HG02610 (cell line): Measurements from ENCODE around the gene TIMM50.
"Not testable (repeated sequence)": the region's sequence is repeated elsewhere in the genome, so short reads cannot be mapped to it uniquely, and the experiment has no call there.

Experiments used
- ATAC-seq: cut with Tn5 transposase; IDR thresholded peaks from one replicate; pipeline ENCODE4 v1.9.1; 2021; ENCODE audit warnings: mild to moderate bottlenecking, moderate library complexity; ENCODE audit not compliant: unreplicated experiment

Gene TIMM50

DNA sequence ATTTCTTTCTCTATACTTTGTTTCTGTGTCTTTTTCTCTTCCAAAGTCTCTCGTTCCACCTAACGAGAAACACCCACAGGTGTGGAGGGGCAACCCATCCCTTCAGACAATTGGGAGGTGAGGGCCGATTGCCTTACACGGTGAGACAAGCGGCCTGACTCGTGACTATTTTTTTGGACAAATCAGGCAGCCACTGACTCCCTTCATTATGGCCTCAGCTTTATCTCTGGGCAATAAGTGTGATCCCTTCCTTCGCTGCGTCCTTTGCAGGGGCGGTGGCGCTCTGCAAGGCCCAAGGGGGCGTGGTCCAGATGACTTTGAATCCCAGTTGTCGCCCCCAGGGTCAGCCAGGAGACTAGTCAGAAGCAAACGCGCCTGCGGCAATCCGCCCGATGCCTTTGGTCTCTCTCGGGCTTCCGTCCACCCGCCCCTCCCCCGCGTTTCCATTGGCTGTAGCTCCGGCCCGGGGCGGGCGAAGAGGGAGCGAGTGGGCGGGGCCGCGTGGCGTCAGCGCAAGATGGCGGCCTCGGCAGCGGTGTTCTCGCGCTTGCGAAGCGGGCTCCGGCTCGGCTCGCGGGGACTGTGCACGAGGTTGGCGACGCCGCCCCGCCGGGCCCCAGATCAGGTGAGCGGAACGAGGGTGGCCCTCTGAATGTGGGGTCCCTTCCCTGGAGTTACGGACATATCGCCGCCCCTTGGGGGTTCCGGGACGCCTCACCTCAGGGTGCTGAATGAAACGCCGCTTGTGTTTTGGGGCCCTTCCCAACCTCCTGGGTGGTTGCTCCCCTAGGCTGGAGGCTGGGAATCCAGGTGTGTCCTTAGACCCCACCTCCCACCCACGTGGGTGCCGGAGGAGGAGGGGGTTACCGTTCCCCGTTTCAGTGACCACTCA, at the start of gene TIMM50:
TIMM50 (plus strand) TSS at position 502 of the 892 bp plus-strand sequence; CDS start at position 518, 16 bp downstream.
- ATAC-seq = peak; percentile 86

DNA sequence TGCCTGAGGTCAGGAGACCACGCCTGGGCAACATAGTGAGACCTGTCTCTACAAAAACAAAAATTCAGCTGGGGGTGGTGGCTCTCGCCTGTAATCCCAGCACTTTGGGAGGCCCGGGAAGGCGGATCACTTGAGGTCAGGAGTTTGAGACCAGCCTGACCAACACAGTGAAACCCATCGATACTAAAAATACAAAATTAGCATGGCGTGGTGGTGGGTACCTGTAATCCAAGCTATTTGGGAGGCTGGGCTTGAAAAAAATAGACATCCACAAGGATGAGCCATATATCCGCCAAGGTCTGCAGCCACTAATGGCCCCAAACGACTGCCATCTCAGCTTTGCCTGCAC, 48.0 kb upstream of the TIMM50 start:
- ATAC-seq = no peak

DNA sequence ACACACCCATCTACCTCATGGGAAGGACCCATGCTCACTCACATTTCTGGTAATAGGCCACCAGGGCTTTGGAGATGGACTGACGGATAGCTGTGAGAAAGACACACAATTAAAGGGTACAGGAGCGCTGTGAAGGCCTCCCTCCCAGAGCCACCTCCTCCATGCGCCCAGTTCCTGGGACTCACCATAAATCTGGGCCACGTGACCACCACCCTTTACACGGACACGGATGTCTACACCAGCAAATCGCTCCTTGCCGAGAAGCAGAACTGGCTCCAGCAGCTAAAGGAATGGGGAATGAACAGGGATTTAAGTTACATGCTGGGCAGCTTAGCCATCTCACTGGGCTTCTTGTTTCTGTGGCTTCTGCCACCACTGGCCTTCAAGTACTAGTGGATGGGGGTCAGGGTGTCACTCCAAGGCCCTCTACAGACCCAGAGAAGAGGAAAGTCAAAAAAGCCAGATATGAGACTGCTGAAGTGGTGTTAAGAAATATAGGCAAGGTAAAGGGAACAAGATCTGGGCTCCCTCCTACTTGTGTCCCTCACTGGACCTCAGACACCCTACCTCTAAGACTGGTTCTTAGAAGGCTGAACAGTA, 47.1 kb upstream of the TIMM50 start:
- ATAC-seq = no peak

DNA sequence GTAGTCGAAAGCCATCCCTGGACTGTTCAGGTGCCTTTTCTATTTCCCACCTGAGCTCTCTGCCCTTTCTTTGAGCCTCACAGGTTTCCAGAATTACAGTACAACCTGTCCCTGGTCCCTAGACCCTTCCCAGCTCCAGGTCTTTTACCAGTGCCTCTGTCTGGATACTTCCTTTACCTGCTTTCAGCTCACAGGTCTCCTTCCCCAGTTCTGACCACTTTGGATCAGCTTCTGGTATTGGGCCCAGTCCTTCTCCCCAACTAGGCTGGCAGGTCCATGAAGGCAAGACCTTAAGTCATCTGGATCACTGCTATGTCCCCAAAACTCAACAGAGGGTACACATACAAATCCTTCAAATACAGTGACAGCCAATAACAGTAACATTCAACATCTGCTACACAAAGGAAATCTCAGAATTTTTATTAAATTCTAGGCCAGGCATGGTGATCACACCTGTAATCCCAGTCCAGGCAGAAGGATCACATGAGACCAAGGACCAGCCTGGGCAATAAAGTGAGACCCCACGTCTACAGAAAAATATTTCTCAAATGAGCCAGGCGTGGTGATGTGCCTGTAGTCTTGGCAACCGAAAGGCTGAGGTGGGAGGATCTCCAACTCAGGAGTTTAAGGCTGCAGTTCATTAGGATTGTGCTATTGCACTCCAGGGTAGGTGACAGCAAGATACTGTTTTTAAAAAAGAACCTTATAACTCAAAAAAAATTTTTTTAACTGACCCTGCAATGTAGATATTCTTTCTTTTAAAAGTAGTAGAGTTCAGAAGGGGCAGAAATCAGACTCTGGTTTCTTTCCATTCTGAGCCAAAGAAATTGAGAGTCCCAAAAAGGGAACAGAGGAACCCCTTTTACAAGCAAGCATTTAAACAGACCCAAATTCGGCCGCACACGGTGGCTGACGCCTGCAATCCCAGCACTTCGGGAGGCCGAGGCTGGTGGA, 46.2 kb upstream of the TIMM50 start:
- ATAC-seq = no peak

DNA sequence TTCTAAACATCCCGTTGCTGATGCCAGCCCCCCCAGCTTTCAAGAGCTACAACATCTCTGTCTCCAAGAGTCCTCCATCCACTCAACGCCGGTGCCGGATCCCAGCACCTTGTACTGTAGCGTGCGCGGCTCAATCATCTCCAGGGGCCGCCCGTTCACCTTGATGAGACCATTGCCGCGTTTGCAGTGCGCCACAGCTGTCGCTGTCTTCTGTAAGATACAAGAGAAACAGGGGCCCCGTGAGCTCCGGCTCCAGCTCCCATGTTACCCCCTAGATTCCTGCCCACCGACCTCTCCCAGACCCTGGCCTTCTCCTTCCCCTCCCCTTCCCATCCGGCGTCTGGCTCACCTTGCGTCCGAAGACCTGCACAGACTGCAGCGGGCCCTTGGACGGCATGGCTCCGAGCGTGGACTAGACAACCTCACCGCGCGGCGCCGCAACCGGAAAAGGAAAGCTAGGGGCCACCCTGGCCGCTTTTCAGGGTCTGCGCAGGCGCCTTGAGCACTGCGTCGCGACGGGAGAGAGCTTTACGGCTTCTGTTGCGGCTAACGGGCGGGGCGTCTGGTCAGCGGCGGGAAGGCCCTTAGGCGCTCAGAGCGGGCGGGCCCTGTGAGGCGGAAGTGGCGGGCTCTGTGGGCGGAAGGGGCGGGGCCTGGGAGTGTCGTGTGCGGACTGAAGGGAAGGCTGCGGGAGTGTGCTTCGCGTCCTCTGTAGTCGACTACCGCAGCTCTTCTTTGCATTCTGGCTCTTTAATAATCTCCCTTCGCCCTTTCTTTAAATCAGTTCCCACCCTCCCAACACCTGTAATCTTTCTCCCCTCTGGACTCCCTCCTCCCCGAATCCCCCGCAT, 44.9 kb upstream of the TIMM50 start, which contains the start of gene RPS16:
RPS16 (minus strand) TSS at position 451 of the 851 bp plus-strand sequence; CDS start at position 397, 54 bp downstream.
- peak; percentile 84 for ATAC-seq

DNA sequence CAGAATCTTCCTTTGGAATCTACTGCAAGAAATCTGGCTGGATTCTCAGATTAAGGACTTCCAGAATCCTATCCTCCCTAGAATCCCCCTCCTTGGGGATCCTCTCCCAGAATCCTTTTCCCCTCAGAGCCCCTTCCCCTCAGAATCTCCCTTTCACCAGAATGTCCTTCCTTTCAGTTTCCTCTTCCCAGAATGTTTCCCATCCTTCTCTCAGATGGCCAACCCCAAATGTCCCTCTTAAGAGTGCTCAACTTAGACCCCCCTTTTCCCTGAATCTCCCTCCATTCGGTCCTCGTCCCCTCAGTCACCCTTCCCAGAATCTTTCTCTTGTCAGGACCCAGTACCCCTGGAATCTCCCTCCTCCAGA, 44.3 kb upstream of the TIMM50 start:
- ATAC-seq = no peak

DNA sequence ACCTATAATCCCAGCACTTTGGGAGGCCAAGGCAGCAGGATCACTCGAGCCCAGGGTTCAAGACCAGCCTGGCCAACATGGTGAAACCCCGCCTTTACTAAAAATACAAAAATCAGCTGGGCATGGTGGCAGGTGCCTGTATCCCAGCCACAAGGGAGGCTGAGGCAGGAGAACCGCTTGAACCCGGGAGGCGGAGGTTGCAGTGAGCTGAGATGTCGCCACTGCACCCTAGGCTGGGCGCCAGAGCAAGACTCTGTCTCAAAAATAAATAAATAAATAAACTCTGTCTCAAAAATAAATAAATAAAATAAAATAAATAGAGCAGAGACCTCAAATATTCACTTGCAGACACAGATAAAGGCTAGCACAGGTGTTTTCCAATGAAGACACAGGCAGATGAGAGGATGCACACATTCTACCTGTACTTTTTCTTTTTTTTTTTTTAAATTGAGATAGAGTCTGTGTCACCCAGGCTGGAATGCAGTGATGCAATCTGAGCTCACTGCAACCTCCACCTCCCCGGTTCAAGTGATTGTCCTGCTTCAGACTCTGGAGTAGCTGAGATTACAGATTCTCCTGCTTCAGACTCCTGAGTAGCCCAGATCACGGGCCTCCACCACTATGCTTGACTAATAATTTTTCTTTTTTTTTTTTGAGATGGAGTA, 42.2 kb upstream of the TIMM50 start:
- ATAC-seq = no peak

DNA sequence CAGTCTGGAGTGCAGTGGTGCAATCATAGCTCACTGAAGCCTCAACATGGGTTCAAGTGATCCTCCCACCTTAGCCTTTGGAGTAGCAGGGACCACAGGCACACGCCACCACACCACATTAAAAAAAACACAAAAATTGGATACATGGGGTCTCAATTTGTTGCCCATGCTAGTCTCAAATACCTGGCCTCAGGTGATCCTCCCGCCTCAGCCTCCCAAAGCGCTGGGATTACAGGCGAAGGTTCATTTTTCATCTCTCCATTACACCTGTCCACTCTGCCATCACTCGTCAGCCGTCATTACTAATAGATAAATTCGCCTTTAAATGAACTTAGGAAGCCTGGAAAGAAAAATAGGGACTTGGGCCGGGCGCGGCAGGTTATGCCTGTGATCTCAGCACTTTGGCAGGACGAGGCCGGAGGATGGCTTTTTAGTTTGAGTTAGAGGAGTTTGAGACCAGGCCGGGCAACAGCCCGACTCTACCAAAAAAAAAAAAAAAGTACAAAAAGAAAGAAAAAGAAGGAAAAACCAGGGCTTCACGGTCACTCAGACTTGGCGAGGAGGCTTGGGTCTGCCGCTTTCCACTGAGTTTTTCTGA, 35.9 kb upstream of the TIMM50 start:
- no peak for ATAC-seq

DNA sequence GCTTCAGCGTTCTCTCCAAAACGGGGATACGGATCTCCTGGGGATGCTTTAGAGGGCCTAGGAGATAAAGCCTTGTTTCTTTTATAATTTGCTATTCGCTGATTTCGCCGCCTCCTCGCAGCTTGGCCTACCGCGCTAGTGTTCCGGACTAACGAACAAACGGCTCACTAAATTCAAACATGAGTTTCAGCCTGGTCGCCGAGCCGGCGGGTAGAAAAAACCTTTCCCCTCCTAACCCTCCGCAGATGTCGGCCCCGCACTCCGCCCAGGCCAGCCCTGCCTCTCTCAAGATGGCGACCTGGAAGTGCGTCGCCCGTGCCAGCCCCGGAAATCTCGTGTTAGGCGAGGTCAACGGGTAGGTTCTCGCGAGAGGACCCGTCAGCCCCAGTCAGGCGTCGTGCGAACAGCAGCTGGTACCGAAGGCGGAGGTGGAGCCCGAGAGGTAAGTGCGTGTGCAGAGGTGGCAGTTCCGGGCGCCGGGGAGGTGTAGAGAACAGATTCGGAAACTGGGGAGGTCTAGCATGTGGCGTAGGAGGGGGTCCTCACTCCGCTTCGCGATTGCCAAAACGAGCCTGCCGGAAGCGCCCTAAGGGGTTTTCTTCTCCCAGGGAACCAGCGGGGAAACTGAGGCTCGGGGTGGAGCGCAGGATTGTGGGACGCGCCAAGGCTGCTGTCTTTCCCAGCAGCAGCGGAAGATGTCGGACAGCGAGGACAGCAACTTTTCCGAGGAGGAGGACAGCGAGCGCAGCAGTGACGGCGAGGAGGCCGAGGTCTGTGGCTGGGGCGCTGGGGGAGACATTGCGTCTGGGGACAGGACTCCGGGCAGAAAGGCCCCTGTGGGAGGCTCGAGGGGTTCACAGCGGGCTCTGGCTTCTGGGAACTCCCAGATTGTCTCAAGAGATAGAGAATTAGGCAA, 35.2 kb upstream of the TIMM50 start, which contains the start of gene SUPT5H:
SUPT5H (plus strand) TSS at position 387 of the 916 bp plus-strand sequence; CDS start at position 696, 309 bp downstream.
- peak; percentile 86 for ATAC-seq

DNA sequence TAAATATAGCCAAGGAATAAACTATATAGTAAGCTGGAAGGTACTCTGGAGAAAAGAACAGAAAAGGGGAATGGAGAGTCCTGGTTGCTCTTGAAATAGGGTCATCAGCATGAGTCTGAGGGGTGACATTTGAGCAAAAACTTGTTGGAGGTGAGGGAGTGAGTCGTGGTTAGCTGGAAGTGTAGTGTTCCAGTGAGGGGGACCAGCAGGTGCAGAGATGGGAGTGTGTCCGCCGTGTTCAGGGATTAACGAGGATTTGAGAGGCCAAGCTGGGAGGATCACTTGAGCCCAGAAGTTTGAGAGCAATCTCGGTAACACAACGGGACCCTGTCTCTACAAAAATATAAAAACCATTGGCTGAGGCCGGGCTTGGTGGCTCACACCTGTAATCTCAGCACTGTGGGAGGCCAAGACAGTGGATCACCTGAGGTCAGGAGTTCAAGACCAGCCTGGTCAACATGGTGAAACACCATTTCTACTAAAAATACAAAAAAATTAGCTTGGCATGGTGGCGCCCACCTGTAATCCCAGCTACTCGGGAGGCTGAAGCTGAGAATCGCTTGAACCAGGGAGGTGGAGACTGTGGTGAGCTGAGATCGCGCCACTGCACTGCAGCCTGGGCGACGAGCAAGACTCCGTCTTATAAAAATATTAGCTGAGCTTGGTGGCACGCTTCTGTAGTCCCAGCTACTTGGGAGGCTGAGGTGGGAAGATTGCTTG, 34.1 kb upstream of the TIMM50 start:
- ATAC-seq = no peak

DNA sequence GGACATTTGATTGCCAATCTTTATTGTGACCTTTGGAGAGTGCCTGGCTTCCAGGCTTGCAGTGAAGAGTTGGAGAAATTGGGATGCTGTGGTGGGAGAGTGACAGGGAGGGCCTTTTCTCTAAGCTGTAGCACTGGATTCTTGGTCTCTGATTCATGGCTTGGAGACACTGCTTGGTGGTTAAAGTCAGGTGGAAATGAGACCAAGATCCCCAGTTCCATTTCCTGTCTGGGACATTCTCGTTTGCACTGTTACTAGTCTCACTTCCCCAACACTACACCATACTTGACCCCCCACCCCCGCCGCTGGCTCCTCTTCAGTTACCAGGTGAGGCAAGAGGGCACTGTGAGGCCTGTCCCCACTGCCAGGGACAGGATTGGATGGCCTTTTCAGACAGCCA, 32.4 kb upstream of the TIMM50 start:
- no peak for ATAC-seq

DNA sequence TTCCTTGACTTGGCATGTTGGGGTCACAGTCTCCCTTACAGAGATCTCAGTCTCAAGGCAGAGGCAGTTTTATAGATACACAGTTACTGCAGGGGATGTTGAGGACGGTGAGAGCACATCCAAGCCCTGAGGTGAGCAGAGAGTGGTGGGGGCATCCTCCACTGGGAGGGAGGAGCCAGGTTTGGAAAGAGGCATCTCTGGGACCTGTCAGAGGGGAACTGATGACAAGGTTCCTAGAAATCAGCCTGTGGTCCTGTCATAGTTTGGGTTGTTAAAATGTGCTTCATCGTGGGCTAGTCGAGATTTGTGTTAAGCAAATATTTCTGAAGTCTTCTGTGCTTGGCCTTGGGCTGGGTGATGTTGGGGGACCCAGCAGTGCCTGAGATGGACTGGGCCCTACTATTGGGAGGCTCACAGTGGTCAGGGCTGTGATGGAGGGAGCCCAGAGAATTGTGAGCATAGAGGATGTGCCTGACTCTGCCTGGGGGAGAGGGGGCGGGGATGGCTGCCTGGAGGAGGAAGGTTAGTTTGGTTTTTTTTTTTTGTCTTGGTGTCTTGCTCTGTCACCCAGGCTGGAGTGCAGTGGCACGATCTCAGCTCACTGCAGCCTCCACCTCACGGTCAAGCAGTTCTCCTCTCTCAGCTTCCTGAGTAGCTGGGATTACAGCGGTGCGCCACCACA, 31.4 kb upstream of the TIMM50 start:
- no peak for ATAC-seq

DNA sequence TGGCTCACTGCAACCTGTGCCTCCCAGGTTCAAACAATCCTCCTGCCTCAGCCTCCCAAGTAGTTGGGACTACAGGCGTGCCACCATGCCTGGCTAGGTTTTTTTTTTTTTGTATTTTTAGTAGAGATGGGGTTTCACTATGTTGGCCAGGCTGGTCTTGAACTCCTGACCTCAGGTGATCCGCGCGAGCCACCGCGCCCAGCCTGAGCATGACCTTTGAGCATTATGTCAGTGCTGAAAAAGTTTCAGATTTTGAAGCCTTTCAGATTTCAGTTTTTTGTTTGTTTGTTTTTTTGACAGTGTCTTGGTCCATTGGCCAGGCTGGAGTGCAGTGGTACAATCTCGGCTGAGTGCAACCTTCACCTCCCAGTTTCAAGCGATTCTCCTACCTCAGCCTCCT, 29.4 kb upstream of the TIMM50 start:
- not testable (repeated sequence) for ATAC-seq

DNA sequence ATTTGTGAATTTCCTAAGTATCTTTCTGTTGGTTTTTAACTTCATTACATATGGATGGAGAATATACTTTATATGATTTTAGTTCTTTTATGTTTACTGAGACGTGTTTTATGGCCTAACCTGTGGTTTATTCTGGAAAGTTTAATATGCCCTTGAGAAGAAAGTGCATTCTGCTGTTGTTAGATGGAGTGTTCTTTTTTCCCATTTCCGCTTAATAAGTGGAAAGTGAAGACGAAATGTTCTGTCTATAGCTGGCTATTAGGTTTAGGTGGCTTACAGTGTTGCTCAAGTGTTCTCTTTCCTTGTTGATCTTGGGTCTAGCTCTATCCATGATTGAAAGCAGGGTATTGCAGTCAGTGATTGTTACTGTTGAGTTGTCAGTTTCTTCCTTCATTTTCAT, 17.2 kb upstream of the TIMM50 start:
- no peak for ATAC-seq

DNA sequence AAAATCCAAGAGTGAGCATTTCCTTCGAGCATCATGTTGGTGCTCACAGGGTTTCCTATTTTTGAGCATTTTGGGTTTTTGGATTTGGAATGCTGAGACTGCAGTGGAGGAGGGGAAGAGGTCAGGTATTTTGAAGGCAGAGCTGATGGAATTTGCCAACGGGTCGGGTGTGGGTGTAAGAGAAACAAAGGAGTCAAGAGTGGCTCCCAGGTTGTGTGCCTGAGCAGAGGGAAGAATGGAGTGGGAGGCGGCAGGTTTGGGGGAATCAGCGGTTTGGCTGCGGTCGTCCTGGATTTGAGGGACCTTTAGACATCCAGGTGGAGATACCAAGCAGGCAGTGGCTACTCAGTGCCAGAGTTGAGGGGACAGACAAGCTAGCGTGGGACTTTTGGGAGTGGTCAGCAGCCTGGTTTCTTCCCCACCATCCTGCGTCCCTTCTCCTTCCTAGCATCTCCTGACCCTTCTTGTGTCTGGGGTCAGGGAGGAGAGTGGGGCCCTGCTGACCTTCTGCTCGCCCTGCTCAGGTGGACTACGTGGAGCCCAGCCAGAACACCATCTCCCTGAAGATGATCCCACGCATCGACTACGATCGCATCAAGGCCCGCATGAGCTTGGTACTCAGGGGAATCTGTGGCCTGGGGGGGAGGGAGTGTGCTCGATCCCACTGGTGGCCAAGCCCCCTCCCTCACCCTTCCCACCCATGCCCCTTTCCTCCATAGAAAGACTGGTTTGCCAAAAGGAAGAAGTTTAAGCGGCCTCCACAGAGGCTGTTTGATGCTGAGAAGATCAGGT, 14.5 kb upstream of the TIMM50 start:
- ATAC-seq = no peak

DNA sequence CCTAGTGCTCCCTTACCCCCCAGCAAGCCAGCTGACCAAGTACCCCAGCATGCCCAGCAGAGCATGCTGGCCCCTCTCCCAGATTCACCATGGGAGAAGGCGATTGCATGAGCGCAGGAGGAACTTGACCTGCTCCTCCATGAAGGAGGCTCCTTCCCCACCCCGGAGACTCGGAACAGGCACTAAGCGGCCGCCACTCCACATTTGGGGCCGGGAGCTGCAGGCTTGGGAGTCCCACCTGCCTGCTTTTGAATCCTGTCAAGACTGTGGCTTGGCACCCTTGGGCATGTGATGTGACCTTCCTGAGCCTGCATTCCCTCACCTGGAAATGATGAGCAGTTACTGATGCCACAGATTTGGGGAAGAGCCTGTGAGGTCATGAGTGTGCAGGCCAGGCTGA, 12.7 kb upstream of the TIMM50 start:
- no peak for ATAC-seq
